HL-60/S4 treated with retinoic acid at 250 ng/mL for 4 days and 3 days (cell line): ENCODE measurements around the gene ARL16.
"Not testable (repeated sequence)": the region's sequence is repeated elsewhere in the genome, so short reads cannot be mapped to it uniquely, and the experiment has no call there.

Source experiments
- in situ Hi-C: fragments of 300-500 bp; cut with MboI; formaldehyde crosslinking; loops from 2 replicates; pipeline ENCODE4 v1.7.0; 2022; ENCODE audit warnings: low sequenced_read_pairs

Gene ARL16

GRCh38 chr17:81696218-81696941 is 12.8 kb upstream of the ARL16 start:
- in situ Hi-C loops = no loop called here

GRCh38 chr17:81695801-81696200 is 12.2 kb upstream of the ARL16 start:
- in situ Hi-C loops = no loop called here

- in situ Hi-C loops = no loop called here
Measured at GRCh38 chr17:81695211-81695610, 11.6 kb upstream of the ARL16 start.

DNA sequence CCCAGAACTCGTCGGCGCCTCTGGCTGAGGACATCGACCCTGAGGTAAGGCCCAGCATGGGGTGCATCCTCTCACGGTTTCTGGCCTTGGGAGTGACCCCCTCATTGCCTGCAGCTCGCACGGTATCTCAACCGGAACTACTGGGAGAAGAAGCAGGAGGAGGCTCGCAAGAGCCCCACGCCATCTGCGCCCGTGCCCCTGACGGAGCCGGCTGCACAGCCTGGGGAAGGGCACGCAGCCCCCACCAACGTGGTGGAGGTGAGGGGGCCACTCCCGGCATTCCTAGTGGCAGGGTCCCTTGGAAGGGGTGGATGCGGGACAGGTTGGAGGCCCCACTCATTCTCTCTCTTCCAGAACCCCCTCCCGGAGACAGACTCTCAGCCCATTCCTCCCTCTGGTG is 11.2 kb upstream of the ARL16 start:
- in situ Hi-C loops = no loop called here

DNA sequence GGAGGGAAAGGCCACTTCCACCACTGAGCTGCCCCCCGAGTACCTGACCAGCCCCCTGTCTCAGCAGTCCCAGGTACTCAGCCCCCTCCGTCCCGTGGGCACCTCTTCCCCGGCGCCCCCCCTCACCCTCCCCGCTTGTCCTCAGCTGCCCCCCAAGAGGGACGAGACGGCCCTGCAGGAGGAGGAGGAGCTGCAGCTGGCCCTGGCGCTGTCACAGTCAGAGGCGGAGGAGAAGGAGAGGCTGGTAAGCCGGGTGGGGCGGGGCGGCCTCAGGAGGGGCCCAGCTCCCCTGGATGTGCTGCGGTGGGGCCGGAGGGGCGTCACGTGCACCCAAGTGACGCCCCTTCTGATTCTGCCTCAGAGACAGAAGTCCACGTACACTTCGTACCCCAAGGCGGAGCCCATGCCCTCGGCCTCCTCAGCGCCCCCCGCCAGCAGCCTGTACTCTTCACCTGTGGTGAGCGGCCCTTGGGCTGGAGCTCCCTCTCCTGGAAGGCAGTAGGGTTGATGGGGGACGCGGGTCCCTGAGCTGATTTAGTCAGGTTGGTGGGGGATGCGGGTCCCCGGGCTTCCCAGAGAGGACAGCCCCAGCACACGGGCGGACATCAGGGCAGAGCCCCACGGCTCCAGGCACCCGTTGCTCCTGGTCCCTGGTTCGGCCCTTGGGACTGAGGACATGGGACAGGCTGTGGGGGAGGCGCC is 10.1 kb upstream of the ARL16 start:
- in situ Hi-C loops = no loop called here

- in situ Hi-C loops = no loop called here
Measured at GRCh38 chr17:81691608-81692007, 8.0 kb upstream of the ARL16 start.

- in situ Hi-C loops = no loop called here
Measured at GRCh38 chr17:81691196-81691595, 7.6 kb upstream of the ARL16 start.

DNA sequence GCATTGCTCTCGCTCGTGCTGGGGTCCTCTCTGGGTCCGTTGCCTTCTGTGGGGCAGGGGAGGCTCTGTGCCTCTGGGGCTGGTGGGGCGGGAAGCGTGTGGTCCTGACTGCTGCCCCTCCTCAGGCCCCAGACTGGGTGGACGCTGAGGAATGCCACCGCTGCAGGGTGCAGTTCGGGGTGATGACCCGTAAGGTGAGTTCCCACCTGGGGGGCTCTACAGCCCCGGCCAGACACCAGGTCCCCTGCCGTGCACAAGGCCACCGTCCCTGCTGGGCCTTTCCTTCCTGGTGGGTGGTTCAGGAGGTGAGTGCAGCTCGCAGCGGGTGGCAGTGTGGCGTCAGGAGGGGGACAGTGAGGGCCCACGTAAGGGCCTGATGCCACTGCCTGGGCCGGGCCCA is 7.0 kb upstream of the ARL16 start:
- in situ Hi-C loops = no loop called here

GRCh38 chr17:81690066-81690465 is 6.5 kb upstream of the ARL16 start:
- in situ Hi-C loops = no loop called here

DNA sequence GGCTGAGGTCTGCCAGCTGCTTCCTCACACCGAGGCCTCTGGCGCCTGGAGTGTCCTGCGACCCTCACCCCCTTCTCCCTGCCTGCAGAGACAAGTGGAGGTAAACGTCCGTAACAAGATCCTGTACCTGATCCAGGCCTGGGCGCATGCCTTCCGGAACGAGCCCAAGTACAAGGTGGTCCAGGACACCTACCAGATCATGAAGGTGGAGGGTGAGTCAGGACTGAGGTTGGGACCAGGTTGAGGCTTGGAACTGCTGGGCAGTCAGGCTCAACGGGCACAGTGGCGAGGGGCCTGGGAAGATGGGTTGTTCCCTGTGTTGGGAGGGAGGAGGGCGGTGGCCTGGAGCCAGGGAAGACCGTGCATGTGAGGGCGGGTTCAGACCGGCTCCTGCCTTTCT is 5.0 kb upstream of the ARL16 start:
- in situ Hi-C loops = no loop called here

GRCh38 chr17:81687770-81688541 is 4.4 kb upstream of the ARL16 start:
- in situ Hi-C loops = no loop called here

DNA sequence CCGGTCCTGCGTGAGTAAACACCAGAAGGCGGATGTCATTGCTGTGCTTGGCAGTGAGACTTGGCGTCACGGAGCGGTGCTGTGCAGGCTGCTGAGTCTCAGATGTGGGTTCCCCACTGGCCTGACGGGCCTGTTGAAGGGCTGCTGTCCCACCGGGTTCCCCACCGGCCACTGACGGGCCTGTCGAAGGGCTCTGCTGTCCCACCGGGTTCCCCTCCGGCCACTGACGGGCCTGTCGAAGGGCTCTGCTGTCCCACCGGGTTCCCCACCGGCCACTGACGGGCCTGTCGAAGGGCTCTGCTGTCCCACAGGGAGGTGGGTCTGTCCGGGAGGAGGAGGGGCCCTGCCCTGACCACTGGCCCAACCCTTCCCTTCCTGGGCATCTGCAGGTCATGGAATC is 3.0 kb upstream of the ARL16 start:
- in situ Hi-C loops = no loop called here

- in situ Hi-C loops = no loop called here
Measured at GRCh38 chr17:81685108-81685507, 1.5 kb upstream of the ARL16 start.

- in situ Hi-C loops = no loop called here
Measured at GRCh38 chr17:81684442-81684911, 880 bp upstream of the ARL16 start.

DNA sequence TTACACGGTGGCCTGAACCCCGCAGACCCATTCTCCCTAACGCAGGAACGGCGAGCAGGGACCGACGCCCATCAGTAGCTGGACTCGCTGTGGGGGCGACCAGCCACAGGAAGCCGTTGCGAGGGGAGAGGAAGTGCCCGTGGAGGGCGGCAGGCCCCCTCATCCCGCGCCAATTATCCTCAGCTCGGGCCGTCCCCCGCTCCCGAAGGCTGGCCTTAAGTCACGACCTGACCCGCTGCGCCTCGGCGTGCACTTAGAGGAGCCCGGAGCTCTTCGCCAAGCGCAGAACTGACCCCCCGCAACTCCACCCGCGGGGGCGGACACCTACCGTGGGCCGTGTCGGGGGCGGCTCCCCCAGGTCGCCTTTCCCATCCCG is 401 bp downstream of the ARL16 start:
- in situ Hi-C loops = no loop called here

- in situ Hi-C loops = no loop called here
Measured at GRCh38 chr17:81682565-81683207, 911 bp downstream of the ARL16 start.

GRCh38 chr17:81681672-81682071 is 1.9 kb downstream of the ARL16 start:
- in situ Hi-C loops = no loop called here

GRCh38 chr17:81680150-81680549 is 3.4 kb downstream of the ARL16 start:
- in situ Hi-C loops = no loop called here

GRCh38 chr17:81676906-81677305 is 6.7 kb downstream of the ARL16 start:
- in situ Hi-C loops = no loop called here

- in situ Hi-C loops = not testable (repeated sequence)
Measured at GRCh38 chr17:81675515-81676221, 7.9 kb downstream of the ARL16 start.
